22Rv1 (cell line): ENCODE measurements around the gene RANBP17.

Experiments used
- ZFX ChIP-seq: fragments of 450-650 bp; IDR thresholded peaks from 2 replicates; pipeline ENCODE4 v1.6.1; 2017; ENCODE audit warnings: antibody characterized with exemption, borderline replicate concordance
- TF ChIP-seq, protein P1 (sequence below): fragments of 450-650 bp; IDR thresholded peaks from 2 replicates; pipeline ENCODE4 v1.5.1; 2017; ENCODE audit warnings: mild to moderate bottlenecking

DNA sequence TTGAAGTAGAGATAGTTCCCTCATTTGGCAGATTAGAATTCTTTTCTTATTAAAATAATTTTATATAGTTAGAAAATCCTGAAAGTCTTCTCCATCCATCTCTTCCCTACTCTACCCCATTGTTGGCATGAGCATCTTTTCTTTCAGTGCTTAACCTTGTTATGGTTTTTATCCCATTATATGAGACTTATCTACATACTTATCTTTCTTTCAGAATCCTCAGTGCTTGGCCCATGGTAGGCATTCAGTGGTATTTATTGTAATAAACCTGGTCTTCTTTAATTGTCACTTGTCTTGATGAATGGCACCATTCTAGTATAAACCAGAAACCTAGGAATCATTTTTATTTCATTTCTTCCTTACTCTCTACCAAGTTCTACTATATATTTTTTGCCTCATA, 277.4 kb downstream of the RANBP17 start:
- TF ChIP-seq, protein P1, sequence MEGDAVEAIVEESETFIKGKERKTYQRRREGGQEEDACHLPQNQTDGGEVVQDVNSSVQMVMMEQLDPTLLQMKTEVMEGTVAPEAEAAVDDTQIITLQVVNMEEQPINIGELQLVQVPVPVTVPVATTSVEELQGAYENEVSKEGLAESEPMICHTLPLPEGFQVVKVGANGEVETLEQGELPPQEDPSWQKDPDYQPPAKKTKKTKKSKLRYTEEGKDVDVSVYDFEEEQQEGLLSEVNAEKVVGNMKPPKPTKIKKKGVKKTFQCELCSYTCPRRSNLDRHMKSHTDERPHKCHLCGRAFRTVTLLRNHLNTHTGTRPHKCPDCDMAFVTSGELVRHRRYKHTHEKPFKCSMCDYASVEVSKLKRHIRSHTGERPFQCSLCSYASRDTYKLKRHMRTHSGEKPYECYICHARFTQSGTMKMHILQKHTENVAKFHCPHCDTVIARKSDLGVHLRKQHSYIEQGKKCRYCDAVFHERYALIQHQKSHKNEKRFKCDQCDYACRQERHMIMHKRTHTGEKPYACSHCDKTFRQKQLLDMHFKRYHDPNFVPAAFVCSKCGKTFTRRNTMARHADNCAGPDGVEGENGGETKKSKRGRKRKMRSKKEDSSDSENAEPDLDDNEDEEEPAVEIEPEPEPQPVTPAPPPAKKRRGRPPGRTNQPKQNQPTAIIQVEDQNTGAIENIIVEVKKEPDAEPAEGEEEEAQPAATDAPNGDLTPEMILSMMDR: no peak
- no peak for TF ChIP-seq ZFX
